ENCODE measurements around the gene WDFY2. TPM values are rescaled to one million over a fixed set of nuclear protein-coding genes. Genes with fewer than 3 reads are reported as not detected.

The WDFY2 gene
- total and polyA plus RNA-seq, 4 donors = 3.4 to 10.5 (median 5.8) TPM

GRCh38 chr13:51621602-51622001 lies 37.3 kb downstream of the WDFY2 start:
- Histone ChIP-seq H3K4me3 (ENCODE audit: low read depth in 1 of 3, low read length in 3 of 3) (no peak overlapping the region), H3K36me3 (ENCODE audit: control insufficient read depth in 4 of 4, insufficient read depth in 3 of 4, low read depth in 1 of 4, low read length in 3 of 4) (peaks cover 0 to 2% (median 0%) of the 10 kb centered on the region in 4 donors), H3K27me3 (ENCODE audit: control insufficient read depth in 4 of 4, insufficient read depth in 4 of 4, low read length in 3 of 4) (no peaks in the 10 kb centered on the region), H3K27ac (ENCODE audit: low read depth in 1 of 2, low read length in 2 of 2) (no peak overlapping the region), H3K9ac (ENCODE audit: low read depth in 1 of 2, low read length in 2 of 2) (no peak overlapping the region), H3K9me3 (ENCODE audit: control insufficient read depth in 4 of 4, low read length in 3 of 4) (no peaks in the 10 kb centered on the region), H3K4me1 (ENCODE audit: control insufficient read depth in 4 of 4, insufficient read depth in 4 of 4, low read length in 3 of 4) (peaks cover 0 to 15% (median 7%) of the 10 kb centered on the region in 4 donors)
- WGBS = 92% methylated on average over 2 of the region's 2 CpGs
- no peak for DNase-seq (ENCODE audit: low spot score)
- TF ChIP-seq SP1 (IDR thresholded peaks at IDR 0.05) = no peak

- TF ChIP-seq FOXA2 (IDR thresholded peaks at IDR 0.05) = no peak
- TF ChIP-seq TAF1 (conservative IDR thresholded peaks at IDR 0.05) = no peak
- no peak for TF ChIP-seq HNF4G (IDR thresholded peaks at IDR 0.05)
- TF ChIP-seq FOXA1 (IDR thresholded peaks at IDR 0.05) = no peak
- TF ChIP-seq REST (IDR thresholded peaks at IDR 0.05) = no peak
- TF ChIP-seq EGR1 (IDR thresholded peaks at IDR 0.05; ENCODE audit: low read depth in 2 of 2) = no peak
- TF ChIP-seq JUND (IDR thresholded peaks at IDR 0.05) = no peak
- no peak for TF ChIP-seq RXRA (IDR thresholded peaks at IDR 0.05)
- TF ChIP-seq MAX (IDR thresholded peaks at IDR 0.05) = no peak
- TF ChIP-seq ATF3 (IDR thresholded peaks at IDR 0.05) = no peak
- TF ChIP-seq HNF4A (conservative IDR thresholded peaks at IDR 0.05) = no peak
- WGBS = 58% methylated on average over 2 of the region's 2 CpGs
- no peak overlapping the region for H3K27ac ChIP-seq (ENCODE audit: low read depth in 1 of 2, low read length in 2 of 2)
- peaks cover 0 to 15% (median 8%) of the 10 kb centered on the region in 4 donors for H3K4me1 ChIP-seq (ENCODE audit: control insufficient read depth in 4 of 4, insufficient read depth in 4 of 4, low read length in 3 of 4)
- no peaks in the 10 kb centered on the region for H3K36me3 ChIP-seq (ENCODE audit: control insufficient read depth in 4 of 4, insufficient read depth in 3 of 4, low read depth in 1 of 4, low read length in 3 of 4)
- no peak overlapping the region for H3K9ac ChIP-seq (ENCODE audit: low read depth in 1 of 2, low read length in 2 of 2)
- H3K4me3 ChIP-seq (ENCODE audit: low read depth in 1 of 3, low read length in 3 of 3) = no peak overlapping the region
- no peaks in the 10 kb centered on the region for H3K27me3 ChIP-seq (ENCODE audit: control insufficient read depth in 4 of 4, insufficient read depth in 4 of 4, low read length in 3 of 4)
- no peak for DNase-seq (ENCODE audit: low spot score)
- no peaks in the 10 kb centered on the region for H3K9me3 ChIP-seq (ENCODE audit: control insufficient read depth in 4 of 4, low read length in 3 of 4)
Observed at GRCh38 chr13:51623473-51623872, 39.2 kb downstream of the WDFY2 start.

- no peak overlapping the region for H3K9ac ChIP-seq (ENCODE audit: low read depth in 1 of 2, low read length in 2 of 2)
- WGBS = 91% methylated on average over 1 of the region's 1 CpG
- TF ChIP-seq EGR1 (IDR thresholded peaks at IDR 0.05; ENCODE audit: low read depth in 2 of 2) (no peak), ATF3 (IDR thresholded peaks at IDR 0.05) (no peak), ZBTB33 (IDR thresholded peaks at IDR 0.05) (no peak), RAD21 (IDR thresholded peaks at IDR 0.05) (no peak), SP1 (IDR thresholded peaks at IDR 0.05) (no peak), RXRA (IDR thresholded peaks at IDR 0.05) (no peak), CTCF (IDR thresholded peaks at IDR 0.05; ENCODE audit: low read depth, low read length, missing input control) (no peak), GABPA (IDR thresholded peaks at IDR 0.05 in 1 of 2, conservative IDR thresholded peaks at IDR 0.05 in 1 of 2) (no peak), TAF1 (conservative IDR thresholded peaks at IDR 0.05) (no peak), YY1 (IDR thresholded peaks at IDR 0.05) (no peak), MAX (IDR thresholded peaks at IDR 0.05) (no peak)
- no peaks in the 10 kb centered on the region for H3K27me3 ChIP-seq (ENCODE audit: control insufficient read depth in 4 of 4, insufficient read depth in 4 of 4, low read length in 3 of 4)
- no peaks in the 10 kb centered on the region for H3K9me3 ChIP-seq (ENCODE audit: control insufficient read depth in 4 of 4, low read length in 3 of 4)
- no peak overlapping the region for H3K27ac ChIP-seq (ENCODE audit: low read depth in 1 of 2, low read length in 2 of 2)
- no peaks in the 10 kb centered on the region for H3K36me3 ChIP-seq (ENCODE audit: control insufficient read depth in 4 of 4, insufficient read depth in 3 of 4, low read depth in 1 of 4, low read length in 3 of 4)
- no peak for DNase-seq (ENCODE audit: low spot score)
- peaks cover 0 to 15% (median 8%) of the 10 kb centered on the region in 4 donors for H3K4me1 ChIP-seq (ENCODE audit: control insufficient read depth in 4 of 4, insufficient read depth in 4 of 4, low read length in 3 of 4)
- H3K4me3 ChIP-seq (ENCODE audit: low read depth in 1 of 3, low read length in 3 of 3) = no peak overlapping the region
Observed at GRCh38 chr13:51624207-51624606, 39.9 kb downstream of the WDFY2 start.
